Activated T-cell treated with anti-CD3 and anti-CD28 coated beads, Interleukin-2, amount 50 U/mL, for 1 hour (primary cell): Measurements from ENCODE around the gene NISCH.

ENCODE experiments used
- DNase-seq: peaks from one replicate; pipeline ENCODE4 v3.0.0-alpha.2; 2020

Gene NISCH

GRCh38 chr3:52435246-52436101 is 19.9 kb upstream of the NISCH start:
- no peak for DNase-seq

GRCh38 chr3:52436500-52437149 is 18.8 kb upstream of the NISCH start:
- no peak for DNase-seq

- DNase-seq: no peak
These were observed 17.9 kb upstream of the NISCH start for GRCh38 chr3:52437326-52438103.

- no peak for DNase-seq
These were observed 17.4 kb upstream of the NISCH start for GRCh38 chr3:52438104-52438376.

- DNase-seq: no peak
These were observed 16.6 kb upstream of the NISCH start for GRCh38 chr3:52438579-52439425.

- peak; percentile 7 for DNase-seq
These were observed 15.8 kb upstream of the NISCH start for GRCh38 chr3:52439426-52440248.

- peak; percentile 4 for DNase-seq
These were observed 15.2 kb upstream of the NISCH start for GRCh38 chr3:52440249-52440551.

- peak; percentile 11 for DNase-seq
These were observed 14.7 kb upstream of the NISCH start for GRCh38 chr3:52440671-52441070.

GRCh38 chr3:52441091-52441771 is 14.2 kb upstream of the NISCH start:
- DNase-seq: no peak

- DNase-seq: peak; percentile 2
These were observed 13.6 kb upstream of the NISCH start for GRCh38 chr3:52441772-52442332.

- DNase-seq: no peak
These were observed 12.8 kb upstream of the NISCH start for GRCh38 chr3:52442409-52443267.

- DNase-seq: no peak
These were observed 12.2 kb upstream of the NISCH start for GRCh38 chr3:52443268-52443610.

GRCh38 chr3:52443791-52444687 is 11.4 kb upstream of the NISCH start:
- no peak for DNase-seq

- DNase-seq: peak; percentile 73
These were observed 10.3 kb upstream of the NISCH start, which contains the start of gene SEMA3G for GRCh38 chr3:52444860-52445793. SEMA3G (minus strand) TSS chr3:52445103; CDS start chr3:52445027, 76 bp downstream.

- DNase-seq: no peak
These were observed 9.4 kb upstream of the NISCH start for GRCh38 chr3:52446042-52446441.

GRCh38 chr3:52446631-52447511 is 8.5 kb upstream of the NISCH start:
- peak; percentile 74 for DNase-seq
